Fibroblast of lung (primary cell): ENCODE results near the gene TNC. TPM values are rescaled to one million over a fixed set of nuclear protein-coding genes. Genes with fewer than 3 reads are reported as not detected.

ENCODE experiments used
- DNase-seq, 2 donors: peaks; one replicate each; pipeline versions ENCODE4 v3.0.0 to v3.0.0-alpha.2; 2010; ENCODE audit warnings: low read depth in 2 of 2
- H2AFZ ChIP-seq: 2 replicates; pipeline ENCODE4 v1.5.1; 2012; ENCODE audit warnings: low read length, control low read depth, inconsistent platforms
- H3K27ac ChIP-seq: 2 replicates; pipeline ENCODE4 v1.5.1; 2011; ENCODE audit warnings: low read length, control low read depth; ENCODE audit not compliant: insufficient read depth
- H3K27me3 ChIP-seq: 2 replicates; pipeline ENCODE4 v1.5.1; 2011; ENCODE audit warnings: mild to moderate bottlenecking, low read length; ENCODE audit not compliant: control insufficient read depth, insufficient read depth
- H3K36me3 ChIP-seq: 2 replicates; pipeline ENCODE4 v1.5.1; 2011; ENCODE audit warnings: low read length; ENCODE audit not compliant: control insufficient read depth, insufficient read depth
- H3K4me1 ChIP-seq: 2 replicates; pipeline ENCODE4 v1.5.1; 2011; ENCODE audit warnings: low read length; ENCODE audit not compliant: control insufficient read depth, insufficient read depth; ENCODE audit errors: extremely low read depth
- H3K4me2 ChIP-seq: 2 replicates; pipeline ENCODE4 v1.5.1; 2011; ENCODE audit warnings: low read length, control low read depth; ENCODE audit not compliant: insufficient read depth; ENCODE audit errors: extremely low read depth
- H3K4me3 ChIP-seq, 4 experiments: fragments of 200-600 bp in 1 of 4; sonication (generic) in 1 of 4; replicated peaks in 1 of 4; 2 replicates each; pipeline ENCODE4 v1.5.1; 2011 to 2016; ENCODE audit warnings: low read length in 4 of 4, low read depth in 3 of 4, mild to moderate bottlenecking in 3 of 4, control low read depth in 2 of 4, inconsistent platforms in 1 of 4, mixed read lengths in 1 of 4; ENCODE audit not compliant: insufficient read depth in 1 of 4; ENCODE audit errors: control extremely low read depth in 1 of 4
- H3K79me2 ChIP-seq: 2 replicates; pipeline ENCODE4 v1.5.1; 2012; ENCODE audit warnings: mild to moderate bottlenecking, low read length, inconsistent platforms; ENCODE audit not compliant: control insufficient read depth, insufficient read depth
- H3K9ac ChIP-seq: 2 replicates; pipeline ENCODE4 v1.5.1; 2011; ENCODE audit warnings: mild to moderate bottlenecking, low read length, control low read depth; ENCODE audit not compliant: insufficient read depth
- H3K9me3 ChIP-seq: 2 replicates; pipeline ENCODE4 v1.5.1; 2012; ENCODE audit warnings: low read depth, low read length; ENCODE audit not compliant: control insufficient read depth, insufficient read depth
- H4K20me1 ChIP-seq: 2 replicates; pipeline ENCODE4 v1.5.1; 2011; ENCODE audit warnings: low read length; ENCODE audit not compliant: control insufficient read depth, insufficient read depth; ENCODE audit errors: extremely low read depth
- CTCF ChIP-seq, 2 donors: IDR thresholded peaks in 1 of 2; conservative IDR thresholded peaks in 1 of 2; 1 replicate in 1 of 2; 2 replicates in 1 of 2; pipeline ENCODE4 v1.5.1; 2011 to 2012; ENCODE audit warnings: low read length in 2 of 2, control low read depth in 1 of 2, inconsistent platforms in 1 of 2, low read depth in 1 of 2, mild to moderate bottlenecking in 1 of 2
- EZH2 ChIP-seq: IDR thresholded peaks from 2 replicates; pipeline ENCODE4 v1.5.1; 2012; ENCODE audit warnings: low read length, control low read depth, mild to moderate bottlenecking; ENCODE audit errors: missing control alignments
- polyA plus RNA-seq, 2 donors: library from polyadenylated mRNA; depleted of rRNA in 1 of 2; stranded (reverse) in 1 of 2; unstranded in 1 of 2; fragments of >200 nt; gene quantifications; 2 replicates each; pipeline ENCODE4 v1.2.1, GENCODE V29; 2011 to 2012; ENCODE audit warnings: missing spikeins in 1 of 2
- total RNA-seq: library from RNA; depleted of rRNA; stranded (reverse); fragments of >200 nt; gene quantifications from 2 replicates; pipeline ENCODE4 v1.2.1, GENCODE V29; 2014

The TNC gene
- total and polyA plus RNA-seq, 2 donors (not counting 1 experiment from before 2014, with no cell fraction given): 227 to 560 TPM

- Histone ChIP-seq H3K27me3 (no peaks in the 10 kb centered on the region), H2AFZ (no peak overlapping the region), H3K4me2 (no peak overlapping the region), H3K79me2 (no peaks in the 10 kb centered on the region), H3K4me3 (no peak overlapping the region), H3K4me1 (peaks cover 12% of the 10 kb centered on the region), H3K36me3 (peaks cover 15% of the 10 kb centered on the region), H4K20me1 (no peaks in the 10 kb centered on the region), H3K27ac (no peak overlapping the region), H3K9ac (no peak overlapping the region), H3K9me3 (no peaks in the 10 kb centered on the region)
- peak; percentile 34 to 73 for DNase-seq
- TF ChIP-seq EZH2 (no peak), CTCF (conservative IDR thresholded peaks at IDR 0.05 in 1 of 2, IDR thresholded peaks at IDR 0.05 in 1 of 2; ENCODE audit: low read depth in 1 of 2, low read length in 2 of 2) (no peak)
Observed at GRCh38 chr9:115063058-115063845, 54.7 kb downstream of the TNC start.

- no peak overlapping the region for H3K4me2 ChIP-seq
- peaks cover 12% of the 10 kb centered on the region for H3K4me1 ChIP-seq
- H3K4me3 ChIP-seq: no peak overlapping the region
- TF ChIP-seq CTCF (conservative IDR thresholded peaks at IDR 0.05 in 1 of 2, IDR thresholded peaks at IDR 0.05 in 1 of 2; ENCODE audit: low read depth in 1 of 2, low read length in 2 of 2): no peak
- TF ChIP-seq EZH2: no peak
- H2AFZ ChIP-seq: no peak overlapping the region
- no peak overlapping the region for H3K27ac ChIP-seq
- H4K20me1 ChIP-seq: no peaks in the 10 kb centered on the region
- no peaks in the 10 kb centered on the region for H3K27me3 ChIP-seq
- H3K9ac ChIP-seq: no peak overlapping the region
- H3K9me3 ChIP-seq: no peaks in the 10 kb centered on the region
- no peaks in the 10 kb centered on the region for H3K79me2 ChIP-seq
- peak; percentile 81 to 83 for DNase-seq
- peaks cover 12% of the 10 kb centered on the region for H3K36me3 ChIP-seq
Observed at GRCh38 chr9:115058684-115059315, 59.2 kb downstream of the TNC start.

- peaks cover 11% of the 10 kb centered on the region for H3K4me1 ChIP-seq
- no peak overlapping the region for H3K4me3 ChIP-seq
- TF ChIP-seq CTCF (conservative IDR thresholded peaks at IDR 0.05 in 1 of 2, IDR thresholded peaks at IDR 0.05 in 1 of 2; ENCODE audit: low read depth in 1 of 2, low read length in 2 of 2) (no peak), EZH2 (no peak)
- no peaks in the 10 kb centered on the region for H3K27me3 ChIP-seq
- no peak overlapping the region for H3K9ac ChIP-seq
- no peak overlapping the region for H3K4me2 ChIP-seq
- no peak overlapping the region for H2AFZ ChIP-seq
- H3K9me3 ChIP-seq: no peaks in the 10 kb centered on the region
- no peak for DNase-seq
- no peaks in the 10 kb centered on the region for H4K20me1 ChIP-seq
- peaks cover 10% of the 10 kb centered on the region for H3K36me3 ChIP-seq
- H3K27ac ChIP-seq: no peak overlapping the region
- no peaks in the 10 kb centered on the region for H3K79me2 ChIP-seq
Observed at GRCh38 chr9:115058175-115058574, 59.8 kb downstream of the TNC start.
